NCI-H510A treated with DMSO at 0.1 percent for 48 hours (cell line): ENCODE data around the gene CNOT11.
A peak's percentile ranks its signal among the peaks of the same experiment; 100 is the strongest.
"Not testable (repeated sequence)": the region's sequence is repeated elsewhere in the genome, so short reads cannot be mapped to it uniquely, and the experiment has no call there.

Source experiments
- DNase-seq: peaks from one replicate; lab custom pipeline; 2025; lab: John Stamatoyannopoulos, UW

Gene CNOT11

DNA sequence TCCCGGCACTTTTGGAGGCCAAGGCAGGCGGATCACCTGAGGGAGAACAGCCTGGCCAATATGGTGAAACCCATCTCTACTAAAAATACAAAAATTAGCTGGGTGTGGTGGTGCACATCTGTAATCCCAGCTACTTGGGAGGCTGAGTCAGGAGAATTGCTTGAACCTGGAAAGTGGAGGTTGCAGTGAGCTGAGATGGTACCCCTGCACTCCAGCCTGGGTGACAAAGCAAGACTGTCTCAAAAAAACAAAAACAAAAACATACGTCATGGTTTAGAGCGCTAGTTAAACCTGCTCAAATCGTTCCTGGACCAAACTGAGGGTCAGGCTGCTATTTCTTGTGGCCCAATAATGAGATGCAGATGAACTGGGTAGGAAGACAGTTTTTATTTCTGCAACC lies 7.2 kb upstream of the CNOT11 start:
- not testable (repeated sequence) for DNase-seq

- not testable (repeated sequence) for DNase-seq
Observed at GRCh38 chr2:101248756-101249155, 3.9 kb upstream of the CNOT11 start.

- DNase-seq = no peak
Observed at GRCh38 chr2:101249826-101250225, 2.9 kb upstream of the CNOT11 start.

DNA sequence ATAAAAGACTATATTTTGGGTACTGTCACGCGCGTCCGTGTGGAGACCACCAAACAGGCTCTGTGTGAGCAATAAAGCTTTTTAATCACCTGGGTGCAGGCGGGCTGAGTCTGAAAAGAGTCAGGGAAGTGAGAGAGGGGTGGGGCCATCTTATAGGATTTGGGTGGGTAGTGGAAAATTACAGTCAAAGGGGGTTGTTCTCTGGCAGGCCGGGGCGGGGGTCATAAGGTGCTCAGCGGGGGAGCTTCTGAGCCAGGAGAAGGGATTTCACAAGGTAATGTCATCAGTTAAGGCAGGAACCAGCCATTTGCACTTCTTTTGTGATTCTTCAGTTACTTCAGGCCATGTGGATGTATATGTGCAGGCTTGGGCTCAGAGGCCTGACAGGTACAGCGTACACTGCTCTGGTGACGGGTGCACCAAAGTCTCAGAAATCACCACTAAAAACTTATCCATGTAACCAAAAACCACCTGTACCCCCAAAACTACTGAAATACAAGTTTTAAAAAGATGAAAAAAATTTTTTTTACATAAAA lies 1.4 kb upstream of the CNOT11 start:
- not testable (repeated sequence) for DNase-seq

- DNase-seq = peak; percentile 87
Observed at GRCh38 chr2:101251844-101252407, 760 bp upstream of the CNOT11 start.

DNA sequence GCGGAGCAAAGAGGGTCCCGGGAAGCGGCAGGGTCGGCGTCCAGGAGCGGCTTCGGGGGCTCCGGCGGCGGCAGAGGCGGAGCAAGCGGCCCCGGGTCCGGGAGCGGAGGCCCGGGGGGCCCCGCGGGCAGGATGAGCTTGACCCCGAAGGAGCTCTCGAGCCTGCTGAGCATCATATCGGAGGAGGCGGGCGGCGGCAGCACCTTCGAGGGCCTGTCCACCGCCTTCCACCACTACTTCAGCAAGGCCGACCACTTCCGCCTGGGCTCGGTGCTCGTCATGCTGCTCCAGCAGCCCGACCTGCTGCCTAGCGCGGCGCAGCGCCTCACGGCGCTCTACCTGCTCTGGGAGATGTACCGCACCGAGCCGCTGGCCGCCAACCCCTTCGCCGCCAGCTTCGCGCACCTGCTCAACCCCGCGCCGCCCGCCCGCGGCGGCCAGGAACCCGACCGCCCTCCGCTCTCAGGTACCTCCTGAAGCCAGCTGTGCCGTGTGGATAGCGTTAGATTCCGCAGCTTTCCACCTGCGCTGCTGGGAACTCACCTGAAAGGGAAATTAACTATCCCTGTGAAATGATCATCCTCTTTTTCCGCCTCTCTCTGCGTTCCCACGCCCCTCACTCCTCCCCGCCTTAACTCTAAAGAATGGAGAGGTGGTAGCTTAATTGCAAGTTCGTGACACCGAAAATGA lies 472 bp downstream of the CNOT11 start:
- peak; percentile 42 for DNase-seq

GRCh38 chr2:101253703-101254450 lies 1.2 kb downstream of the CNOT11 start:
- DNase-seq = no peak

DNA sequence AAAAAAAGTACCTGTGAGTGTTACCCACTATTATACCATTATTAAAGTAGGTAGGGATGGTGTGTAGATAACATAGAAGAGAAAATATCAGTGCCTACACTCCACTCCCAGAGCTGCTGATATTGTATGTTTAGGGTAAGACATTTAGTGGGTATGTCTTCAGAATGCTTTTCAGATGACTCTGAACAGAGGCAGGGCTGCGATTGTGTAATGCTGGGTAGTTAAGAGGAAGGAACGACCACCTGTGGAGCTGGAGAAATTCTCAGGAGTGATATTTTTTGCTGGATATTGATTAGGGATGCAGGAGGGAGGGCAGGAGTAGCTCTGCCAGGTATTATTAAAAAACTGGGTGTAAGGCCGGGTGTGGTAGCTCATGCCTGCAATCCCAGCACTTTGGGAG lies 2.8 kb downstream of the CNOT11 start:
- DNase-seq = no peak

- DNase-seq = no peak
Observed at GRCh38 chr2:101256316-101256715, 3.6 kb downstream of the CNOT11 start.

DNA sequence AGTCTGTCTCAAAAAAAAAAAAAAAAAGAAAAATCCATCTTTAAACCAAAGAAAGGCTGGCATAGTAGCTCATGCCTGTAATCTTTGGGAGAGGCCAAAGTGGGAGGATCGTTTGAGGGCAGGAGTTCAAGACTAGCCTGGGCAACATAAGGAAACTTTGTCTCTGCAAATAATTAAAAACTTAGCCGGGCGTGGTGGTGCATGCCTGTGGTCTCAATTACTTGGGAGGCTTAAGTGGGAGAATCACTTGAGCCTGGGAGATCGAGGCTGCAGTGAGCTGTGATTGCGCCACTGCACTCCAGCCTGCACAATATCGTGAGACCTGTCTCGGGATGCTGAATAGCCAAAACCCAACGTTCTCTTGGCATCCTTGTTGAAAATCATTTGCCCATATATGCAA lies 6.1 kb downstream of the CNOT11 start:
- DNase-seq = no peak

- no peak for DNase-seq
Observed at GRCh38 chr2:101262142-101262541, 9.5 kb downstream of the CNOT11 start.

DNA sequence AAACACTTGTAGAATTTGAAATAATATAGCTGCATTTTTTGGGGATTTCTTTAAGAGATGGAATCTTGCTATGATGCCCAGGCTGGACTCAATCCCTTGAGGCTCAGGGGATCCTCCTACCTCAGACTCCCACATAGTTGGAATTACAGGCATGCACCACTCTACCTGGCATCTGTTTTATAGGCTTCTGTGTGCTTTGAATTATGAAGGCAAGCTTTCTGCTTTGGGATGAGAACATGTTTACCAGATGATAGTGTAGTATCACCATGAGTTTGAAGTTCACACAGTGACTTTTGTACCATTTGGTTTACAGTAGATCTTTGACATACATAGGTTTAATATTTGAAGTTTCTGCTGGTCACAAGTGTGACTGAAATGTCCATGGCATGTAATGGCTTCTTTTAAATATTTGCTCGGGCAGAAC lies 10.7 kb downstream of the CNOT11 start:
- no peak for DNase-seq

GRCh38 chr2:101264360-101264939 lies 11.8 kb downstream of the CNOT11 start:
- DNase-seq = peak; percentile 10

DNA sequence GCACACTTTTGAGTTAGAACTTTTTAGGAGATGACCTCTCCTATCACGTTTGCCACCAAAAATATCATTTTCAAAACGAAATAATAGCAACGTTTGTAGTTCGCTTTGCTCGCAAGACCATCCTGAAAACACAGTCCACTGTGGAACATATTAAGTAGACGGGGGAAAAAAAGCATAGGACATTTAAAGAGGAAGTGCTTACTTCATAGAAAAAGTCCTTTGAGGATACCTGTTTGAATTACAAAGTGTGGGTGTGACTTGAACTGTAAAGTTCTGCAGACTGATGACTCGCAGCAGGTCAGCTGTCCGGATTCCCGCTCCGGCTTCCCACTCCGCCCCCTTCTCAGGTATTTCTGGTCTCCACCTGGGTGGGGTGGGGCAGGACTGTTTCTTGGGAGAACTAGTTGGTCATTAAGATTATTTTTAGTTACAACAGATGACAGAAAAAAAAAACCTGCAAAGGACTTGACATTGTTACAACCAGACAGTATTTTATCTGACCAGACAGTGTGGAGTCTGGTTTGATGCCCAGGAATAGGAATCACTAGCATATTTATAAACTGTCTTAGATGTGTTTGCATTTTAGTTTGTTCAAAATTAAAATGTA lies 13.3 kb downstream of the CNOT11 start:
- no peak for DNase-seq

DNA sequence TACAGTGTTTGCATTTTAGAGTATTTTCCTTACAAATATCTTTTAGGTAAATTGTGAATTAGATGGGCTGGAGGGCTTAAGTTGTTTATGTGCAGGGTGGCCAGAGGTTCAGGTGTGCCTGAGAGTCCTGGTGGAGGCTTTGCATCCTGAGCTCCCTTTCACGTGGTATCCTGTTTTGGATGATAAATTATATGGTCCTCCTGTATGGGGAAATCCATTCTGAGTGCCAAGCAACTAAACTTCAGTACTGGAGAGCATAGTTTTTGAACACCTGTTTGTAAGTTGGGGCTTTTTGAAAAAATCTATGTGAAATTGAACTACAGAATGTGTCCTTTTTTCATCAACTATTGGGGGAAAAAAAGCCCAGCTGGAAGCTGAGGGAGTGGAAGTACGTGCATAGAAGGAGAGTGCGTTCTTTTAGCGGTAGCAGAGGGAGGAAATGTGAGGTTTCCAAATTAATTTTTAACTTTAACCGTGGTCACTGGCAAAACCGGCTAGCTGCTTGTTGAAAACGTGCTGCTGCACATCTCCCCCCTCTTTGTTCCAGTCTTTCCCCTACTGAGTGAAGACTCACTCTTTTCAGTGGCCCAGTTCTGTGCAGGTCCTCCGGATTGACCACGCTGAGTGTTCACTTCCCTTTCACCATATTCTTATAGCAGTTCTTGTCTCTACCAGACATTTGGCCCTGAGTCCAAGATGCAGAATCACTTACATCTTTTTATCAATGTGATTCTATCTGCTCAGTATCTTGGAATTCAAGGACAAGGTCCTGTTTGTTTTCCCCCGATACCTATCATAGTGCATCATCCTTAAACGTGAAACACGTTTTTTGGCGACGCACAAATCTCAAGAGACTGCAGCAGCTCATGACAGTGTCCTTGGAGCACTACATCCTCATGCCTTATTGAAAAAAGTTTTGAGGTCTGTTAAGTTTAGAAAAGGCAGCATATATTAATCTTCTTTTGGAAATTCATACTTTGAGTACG lies 15.3 kb downstream of the CNOT11 start:
- no peak for DNase-seq

- DNase-seq = no peak
Observed at GRCh38 chr2:101270700-101271259, 18.1 kb downstream of the CNOT11 start.

- no peak for DNase-seq
Observed at GRCh38 chr2:101272045-101272784, 19.5 kb downstream of the CNOT11 start.

GRCh38 chr2:101273056-101273455 lies 20.4 kb downstream of the CNOT11 start:
- DNase-seq = no peak

DNA sequence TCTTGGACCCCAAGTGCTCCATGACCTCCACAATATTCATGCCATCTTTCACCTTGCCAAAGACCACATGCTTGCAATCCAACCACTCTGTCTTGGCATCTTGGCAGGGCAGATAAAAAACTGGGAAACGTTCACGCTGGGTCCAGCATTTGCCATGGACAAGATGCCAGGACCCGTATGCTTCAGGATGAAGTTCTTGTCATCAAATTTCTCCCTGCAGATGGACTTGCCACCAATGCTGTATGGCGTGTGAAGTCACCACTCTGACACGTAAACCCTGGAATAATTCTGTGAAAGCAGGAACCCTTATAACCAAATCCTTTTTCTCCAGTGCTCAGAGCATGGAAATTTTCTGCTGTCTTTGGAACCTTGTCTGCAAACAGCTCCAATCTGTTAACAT lies 21.5 kb downstream of the CNOT11 start:
- DNase-seq = no peak

- no peak for DNase-seq
Observed at GRCh38 chr2:101277111-101277510, 24.4 kb downstream of the CNOT11 start.
